IMR-90 (cell line): ENCODE results near the gene IL34. TPM values are rescaled to one million over a fixed set of nuclear protein-coding genes. Genes with fewer than 3 reads are reported as not detected.

Experiments
- ATAC-seq: fragments of 200-7000 bp; cut with Tn5 transposase; 2 replicates; pipeline ENCODE4 v1.9.1; 2020; ENCODE audit warnings: low read depth, mild to moderate bottlenecking, moderate library complexity
- BruUV-seq: library from RNA; stranded (reverse); fragments of 400-500 nt; replicated peaks from 2 replicates; lab custom pipeline; 2021; lab: Mats Ljungman, UMichigan
- CTCF ChIA-PET: fragments of 300-600 bp; formaldehyde crosslinking; extraction: SDS; loops from one replicate; lab custom pipeline; 2021; ENCODE audit warnings: antibody characterized with exemption; lab: Yijun Ruan, JAX
- POLR2A ChIA-PET: fragments of 300-600 bp; sonication (Branson Sonifier 250); formaldehyde crosslinking; loops from one replicate; lab custom pipeline; 2022; ENCODE audit warnings: antibody characterized with exemption; ENCODE audit not compliant: unreplicated experiment; lab: Charles Lee
- DNase-seq: peaks from one replicate; pipeline ENCODE4 v3.0.0; 2013
- H2AFZ ChIP-seq: replicated peaks from 2 replicates; pipeline ENCODE3; 2013; ENCODE audit warnings: low read length, mild to moderate bottlenecking; ENCODE audit not compliant: poor library complexity
- H2AK5ac ChIP-seq: 2 replicates; pipeline ENCODE4 v1.6.1; 2013; ENCODE audit warnings: low read depth, low read length, inconsistent platforms
- H2AK9ac ChIP-seq: replicated peaks from 2 replicates; pipeline ENCODE3; 2013; ENCODE audit warnings: mild to moderate bottlenecking, low read depth, low read length, moderate library complexity; ENCODE audit not compliant: poor library complexity
- H2BK120ac ChIP-seq: 2 replicates; pipeline ENCODE4 v1.6.1; 2013; ENCODE audit warnings: low read depth, low read length, inconsistent platforms
- H2BK15ac ChIP-seq: 3 replicates; pipeline ENCODE4 v1.6.1; 2013; ENCODE audit warnings: low read depth, low read length, inconsistent platforms
- H2BK20ac ChIP-seq: 2 replicates; pipeline ENCODE4 v1.6.1; 2013; ENCODE audit warnings: low read depth, mild to moderate bottlenecking, inconsistent platforms, low read length, moderate library complexity
- H2BK5ac ChIP-seq: 2 replicates; pipeline ENCODE4 v1.6.1; 2013; ENCODE audit warnings: mild to moderate bottlenecking, low read depth, low read length, inconsistent platforms; ENCODE audit not compliant: poor library complexity, severe bottlenecking
- H3K14ac ChIP-seq: replicated peaks from 2 replicates; pipeline ENCODE4 v1.6.1; 2013; ENCODE audit warnings: low read depth, low read length, inconsistent platforms
- H3K18ac ChIP-seq: 2 replicates; pipeline ENCODE4 v1.6.1; 2013; ENCODE audit warnings: low read depth, low read length, control low read depth
- H3K23ac ChIP-seq: 2 replicates; pipeline ENCODE4 v1.6.1; 2013; ENCODE audit warnings: low read depth, low read length, inconsistent platforms
- H3K27ac ChIP-seq: 2 replicates; pipeline ENCODE4 v1.5.1; 2013; ENCODE audit warnings: mild to moderate bottlenecking, control low read depth, low read length; ENCODE audit not compliant: insufficient read depth
- H3K27me3 ChIP-seq: 2 replicates; pipeline ENCODE4 v1.6.1; 2013; ENCODE audit warnings: low read length; ENCODE audit not compliant: control insufficient read depth, insufficient read depth
- H3K36me3 ChIP-seq: 2 replicates; pipeline ENCODE4 v1.6.1; 2013; ENCODE audit warnings: low read length, mixed read lengths; ENCODE audit not compliant: control insufficient read depth, insufficient read depth
- H3K4ac ChIP-seq: 2 replicates; pipeline ENCODE4 v1.6.1; 2013; ENCODE audit warnings: low read depth, low read length, inconsistent platforms
- H3K4me1 ChIP-seq: 2 replicates; pipeline ENCODE4 v1.6.1; 2013; ENCODE audit warnings: low read length, mixed read lengths; ENCODE audit not compliant: control insufficient read depth, insufficient read depth
- H3K4me2 ChIP-seq: 2 replicates; pipeline ENCODE4 v1.6.1; 2013; ENCODE audit warnings: low read depth, mild to moderate bottlenecking, control low read depth, low read length, moderate library complexity
- H3K4me3 ChIP-seq: 2 replicates; pipeline ENCODE4 v1.5.1; 2013; ENCODE audit warnings: low read depth, mild to moderate bottlenecking, control low read depth, low read length, moderate library complexity; ENCODE audit not compliant: insufficient read depth
- H3K56ac ChIP-seq: 2 replicates; pipeline ENCODE4 v1.6.1; 2013; ENCODE audit warnings: low read length, inconsistent platforms; ENCODE audit not compliant: insufficient read depth; ENCODE audit errors: extremely low read depth
- H3K79me1 ChIP-seq, 2 experiments: 2 replicates each; pipeline ENCODE4 v1.6.1; 2013; ENCODE audit warnings: low read length in 2 of 2, inconsistent platforms in 1 of 2, low read depth in 1 of 2
- H3K9ac ChIP-seq: 2 replicates; pipeline ENCODE4 v1.6.1; 2013; ENCODE audit warnings: low read depth, low read length, control low read depth
- H3K9me1 ChIP-seq: 2 replicates; pipeline ENCODE4 v1.6.1; 2013; ENCODE audit warnings: low read length, inconsistent platforms; ENCODE audit not compliant: insufficient read depth
- H3K9me3 ChIP-seq: 2 replicates; pipeline ENCODE4 v1.6.1; 2013; ENCODE audit warnings: low read length; ENCODE audit not compliant: control insufficient read depth, insufficient read depth
- H4K20me1 ChIP-seq: 2 replicates; pipeline ENCODE4 v1.6.1; 2013; ENCODE audit warnings: low read length, inconsistent platforms; ENCODE audit not compliant: insufficient read depth
- H4K5ac ChIP-seq: 2 replicates; pipeline ENCODE4 v1.6.1; 2013; ENCODE audit warnings: mild to moderate bottlenecking, low read depth, low read length, control low read depth
- H4K8ac ChIP-seq, 2 experiments: 2 replicates each; pipeline ENCODE4 v1.6.1; 2013; ENCODE audit warnings: low read depth in 2 of 2, low read length in 2 of 2, control low read depth in 1 of 2, inconsistent platforms in 1 of 2
- H4K91ac ChIP-seq: 2 replicates; pipeline ENCODE4 v1.6.1; 2013; ENCODE audit warnings: low read depth, low read length, inconsistent platforms; ENCODE audit not compliant: insufficient read depth
- CEBPB ChIP-seq: IDR thresholded peaks from 2 replicates; pipeline ENCODE4 v1.6.1; 2012; ENCODE audit warnings: low read depth, low read length, improper control_type of control experiment
- CHD1 ChIP-seq: IDR thresholded peaks from 2 replicates; pipeline ENCODE4 v1.6.1; 2012; ENCODE audit warnings: low read depth, low read length, improper control_type of control experiment
- ELK1 ChIP-seq: fragments of 150-350 bp; IDR thresholded peaks from 2 replicates; pipeline ENCODE4 v1.6.1; 2016; ENCODE audit warnings: low read depth, mild to moderate bottlenecking, low read length, moderate library complexity, borderline replicate concordance
- FOS ChIP-seq: fragments of 150-350 bp; IDR thresholded peaks from 2 replicates; pipeline ENCODE4 v1.6.1; 2016; ENCODE audit warnings: low read depth, low read length
- MAFK ChIP-seq: IDR thresholded peaks from 2 replicates; pipeline ENCODE4 v1.6.1; 2012; ENCODE audit warnings: low read depth, low read length, improper control_type of control experiment
- MAZ ChIP-seq: IDR thresholded peaks from 2 replicates; pipeline ENCODE4 v1.6.1; 2012; ENCODE audit warnings: low read depth, mild to moderate bottlenecking, low read length, improper control_type of control experiment, moderate library complexity, borderline replicate concordance
- POLR2A ChIP-seq: IDR thresholded peaks from 2 replicates; pipeline ENCODE4 v1.6.1; 2012; ENCODE audit warnings: mild to moderate bottlenecking, low read depth, low read length
- RAD21 ChIP-seq: IDR thresholded peaks from 2 replicates; pipeline ENCODE4 v1.6.1; 2012; ENCODE audit warnings: low read length, improper control_type of control experiment
- RCOR1 ChIP-seq: IDR thresholded peaks from 2 replicates; pipeline ENCODE4 v1.6.1; 2012; ENCODE audit warnings: mild to moderate bottlenecking, low read length, improper control_type of control experiment; ENCODE audit not compliant: insufficient replicate concordance
- RFX5 ChIP-seq: IDR thresholded peaks from 2 replicates; pipeline ENCODE4 v1.8.0; 2012; ENCODE audit warnings: low read depth, mild to moderate bottlenecking, low read length, moderate library complexity
- SMC3 ChIP-seq: fragments of 150-350 bp; IDR thresholded peaks from 2 replicates; pipeline ENCODE4 v1.6.1; 2016; ENCODE audit warnings: low read depth, mild to moderate bottlenecking, antibody characterized with exemption, low read length, moderate library complexity
- WGBS, 2 experiments: methylation state at CpG; one replicate each; pipeline versions ENCODE4 v1.1.5 to v1.1.7; 2013; ENCODE audit warnings: missing lambda C conversion rate in 2 of 2; ENCODE audit not compliant: insufficient read length in 1 of 2; ENCODE audit errors: extremely low coverage in 2 of 2; 5-methylcytosine and 5-hydroxymethylcytosine counted together
- dilution Hi-C: fragments of 300-500 bp; cut with HindIII; formaldehyde crosslinking; loops from one replicate; pipeline ENCODE4 v1.14.3; 2018; ENCODE audit warnings: low sequenced_read_pairs; ENCODE audit not compliant: unreplicated experiment
- in situ Hi-C: fragments of 300-500 bp; cut with MboI; formaldehyde crosslinking; loops from 3 replicates; pipeline ENCODE4 v1.14.3; 2019; ENCODE audit warnings: low sequenced_read_pairs, inconsistent platforms, mixed read lengths
- intact Hi-C: fragments of 100-400 bp; cut with micrococcal nuclease; formaldehyde crosslinking; loops from 2 replicates; pipeline ENCODE4 v1.10.0; 2022
- polyA plus RNA-seq, 3 experiments: library from polyadenylated mRNA; depleted of rRNA; stranded (reverse); fragments of >200 nt; gene quantifications; 2 replicates each; pipeline ENCODE4 v1.2.3, GENCODE V29; 2012; ENCODE audit warnings: low replicate concordance in 1 of 3
- total RNA-seq: library from RNA; depleted of rRNA; stranded (reverse); fragments of >200 nt; gene quantifications from 2 replicates; pipeline ENCODE4 v1.2.3, GENCODE V29; 2012

IL34 gene
- total and polyA plus RNA-seq, 2 of the 4 experiments (the other 2 are of a cell fraction), result 1.3 to 2.5 TPM

GRCh38 chr16:70694088-70694867 lies 47.9 kb downstream of the IL34 start:
- TF ChIP-seq RAD21, result 0 out of 2 replicates have a peak, but pooled peaks have one; percentile 2
- no peak for TF ChIP-seq RFX5
- TF ChIP-seq CEBPB, result no peak
- no peak for TF ChIP-seq POLR2A
- TF ChIP-seq SMC3, result no peak
- no peak for TF ChIP-seq ELK1
- no peak for TF ChIP-seq RCOR1
- peak; percentile 28; the same call in 1 of the 2 replicates for TF ChIP-seq MAZ
- no peak for TF ChIP-seq MAFK
- TF ChIP-seq FOS, result peak; percentile 61
- no peak for TF ChIP-seq CHD1
- Histone ChIP-seq H3K27me3 (no peaks in the 10 kb centered on the region), H3K14ac (peak overlapping the region; percentile 90), H3K9me1 (peaks cover 50% of the 10 kb centered on the region), H3K4me1 (peaks cover 49% of the 10 kb centered on the region), H2BK120ac (peak overlapping the region; percentile 99), H2AFZ (peak overlapping the region; percentile 78), H4K91ac (peak overlapping the region; percentile 99), H3K18ac (peak overlapping the region; percentile 73), H3K79me1 (peaks cover 3 to 46% of the 10 kb centered on the region in 2 experiments; a peak in 3 of 4 replicates), H4K8ac (peak overlapping the region; percentile 69 to 97), H3K9ac (peak overlapping the region; percentile 26), H4K20me1 (no peaks in the 10 kb centered on the region), H2AK9ac (peak overlapping the region; percentile 100), H4K5ac (peak overlapping the region; percentile 48), H2AK5ac (peak overlapping the region; percentile 100), H3K23ac (peak overlapping the region; percentile 91), H2BK15ac (peak overlapping the region; percentile 94; the same call in 2 of the 3 replicates), H3K4me3 (no peak overlapping the region), H3K4ac (peak overlapping the region; percentile 98), H3K9me3 (no peaks in the 10 kb centered on the region), H3K36me3 (no peaks in the 10 kb centered on the region; the same call in 1 of the 2 replicates), H3K27ac (peak overlapping the region; percentile 87), H2BK5ac (peak overlapping the region; percentile 96), H3K56ac (peak overlapping the region; percentile 79), H2BK20ac (peak overlapping the region; percentile 98), H3K4me2 (peak overlapping the region; percentile 7; the same call in 1 of the 2 replicates)
- BruUV-seq, result no TSS peak
- ChIA-PET POLR2A (no interaction called here), CTCF (no interaction called here)
- DNase-seq, result peak; percentile 78
- dilution Hi-C loops (no loop called here), intact Hi-C loops (no loop called here), in situ Hi-C loops (loop anchor here (25.0 kb wide), 1 partner anchor 668 kb away; the partner anchor contains the start of gene CALB2)
- peak; percentile 71 for ATAC-seq
- WGBS, 2 experiments, result 62% methylated on average over 9 of the region's 17 CpGs; no CpG with 5 or more reads in 1 of the 2 experiments
